ENCODE data around the gene GPR149. TPM values are rescaled to one million over a fixed set of nuclear protein-coding genes. Genes with fewer than 3 reads are reported as not detected.
"Not testable (repeated sequence)": the region's sequence is repeated elsewhere in the genome, so short reads cannot be mapped to it uniquely, and the experiment has no call there.

Gene GPR149, protein sequence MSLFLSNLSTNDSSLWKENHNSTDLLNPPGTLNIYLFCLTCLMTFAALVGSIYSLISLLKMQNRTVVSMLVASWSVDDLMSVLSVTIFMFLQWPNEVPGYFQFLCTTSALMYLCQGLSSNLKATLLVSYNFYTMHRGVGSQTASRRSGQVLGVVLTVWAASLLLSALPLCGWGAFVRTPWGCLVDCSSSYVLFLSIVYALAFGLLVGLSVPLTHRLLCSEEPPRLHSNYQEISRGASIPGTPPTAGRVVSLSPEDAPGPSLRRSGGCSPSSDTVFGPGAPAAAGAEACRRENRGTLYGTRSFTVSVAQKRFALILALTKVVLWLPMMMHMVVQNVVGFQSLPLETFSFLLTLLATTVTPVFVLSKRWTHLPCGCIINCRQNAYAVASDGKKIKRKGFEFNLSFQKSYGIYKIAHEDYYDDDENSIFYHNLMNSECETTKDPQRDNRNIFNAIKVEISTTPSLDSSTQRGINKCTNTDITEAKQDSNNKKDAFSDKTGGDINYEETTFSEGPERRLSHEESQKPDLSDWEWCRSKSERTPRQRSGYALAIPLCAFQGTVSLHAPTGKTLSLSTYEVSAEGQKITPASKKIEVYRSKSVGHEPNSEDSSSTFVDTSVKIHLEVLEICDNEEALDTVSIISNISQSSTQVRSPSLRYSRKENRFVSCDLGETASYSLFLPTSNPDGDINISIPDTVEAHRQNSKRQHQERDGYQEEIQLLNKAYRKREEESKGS
- not detected for polyA plus RNA-seq (2012; ENCODE audit: missing spikeins)

DNA sequence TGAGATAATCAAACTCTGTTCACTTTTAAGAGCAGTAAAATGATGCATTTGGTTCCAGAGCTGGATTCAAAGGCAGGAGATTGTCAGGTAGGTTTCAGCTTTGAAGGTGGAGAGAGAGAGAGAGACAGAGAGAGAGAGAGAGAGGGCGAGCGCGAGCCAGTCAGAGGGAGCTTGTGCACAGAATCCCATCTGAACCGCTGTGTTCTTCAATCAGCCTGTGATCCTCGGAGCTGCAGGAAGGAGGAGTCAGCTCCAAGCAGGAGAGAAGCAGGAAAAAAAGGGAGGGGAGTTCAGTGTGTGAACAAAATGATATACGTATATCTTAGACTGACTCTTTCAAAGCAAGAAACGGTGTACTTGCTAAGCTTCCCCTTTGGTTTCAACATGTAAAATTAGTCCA is at the start of gene GPR149:
Gene GPR149, minus strand, starts transcription at position 177 of the 400 bp plus-strand sequence. CDS start 575 bp downstream, outside the sequence.
- DNase-seq (ENCODE audit: insufficient read length) = no peak
- TF ChIP-seq POLR2A (IDR thresholded peaks at IDR 0.05; ENCODE audit: low read depth, low read length) (no peak), POLR2AphosphoS5 (IDR thresholded peaks at IDR 0.05; ENCODE audit: low read depth, low read length) (no peak), TAF1 (IDR thresholded peaks at IDR 0.05; ENCODE audit: borderline replicate concordance, low read depth, low read length) (no peak)
- FAIRE-seq = no peak

DNA sequence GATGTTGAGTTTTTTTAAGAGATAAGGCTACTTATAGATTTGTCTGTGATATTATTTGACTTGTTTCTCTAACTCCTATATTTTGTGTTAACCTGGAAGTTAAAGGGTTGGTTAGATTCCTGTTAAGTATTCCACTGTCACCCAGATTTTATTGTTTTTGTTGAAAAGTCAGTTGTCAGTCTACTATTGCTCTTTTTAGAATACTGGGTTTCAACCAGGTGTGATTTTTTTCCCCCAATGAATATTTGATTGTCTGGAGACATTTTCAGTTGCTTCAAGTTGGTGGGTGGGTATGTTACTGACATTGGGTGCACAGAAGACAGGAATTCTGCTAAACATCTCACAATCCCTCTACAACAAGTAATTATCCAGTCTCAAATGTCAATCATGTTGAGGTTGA is 43.8 kb upstream of the GPR149 start:
- TF ChIP-seq POLR2A (IDR thresholded peaks at IDR 0.05; ENCODE audit: low read depth, low read length) = no peak
- no peak for TF ChIP-seq POLR2AphosphoS5 (IDR thresholded peaks at IDR 0.05; ENCODE audit: low read depth, low read length)
- no peak for TF ChIP-seq TAF1 (IDR thresholded peaks at IDR 0.05; ENCODE audit: borderline replicate concordance, low read depth, low read length)
- DNase-seq (ENCODE audit: insufficient read length) (no peak), FAIRE-seq (no peak)

DNA sequence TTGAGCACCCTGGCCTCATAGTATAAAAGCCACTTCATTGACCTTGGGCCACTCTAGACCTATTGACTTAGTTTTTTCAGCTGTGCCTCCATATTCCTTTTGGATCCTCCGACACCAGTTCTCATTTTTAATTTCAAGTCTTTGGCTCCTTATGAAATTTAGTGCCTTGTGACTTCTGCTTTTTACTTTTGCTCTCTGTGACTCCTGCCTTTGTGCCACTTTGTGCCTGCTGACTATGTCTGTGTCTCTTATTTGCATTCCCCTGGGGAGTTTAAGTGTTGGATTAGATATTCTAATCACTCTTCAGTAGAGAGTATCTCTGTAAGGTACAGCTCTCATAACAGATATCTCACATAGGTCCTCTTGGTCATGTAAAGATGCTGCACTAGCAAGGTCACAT is 39.6 kb upstream of the GPR149 start:
- TF ChIP-seq POLR2AphosphoS5 (IDR thresholded peaks at IDR 0.05; ENCODE audit: low read depth, low read length) (no peak), TAF1 (IDR thresholded peaks at IDR 0.05; ENCODE audit: borderline replicate concordance, low read depth, low read length) (no peak), POLR2A (IDR thresholded peaks at IDR 0.05; ENCODE audit: low read depth, low read length) (no peak)
- no peak for FAIRE-seq
- no peak for DNase-seq (ENCODE audit: insufficient read length)

DNA sequence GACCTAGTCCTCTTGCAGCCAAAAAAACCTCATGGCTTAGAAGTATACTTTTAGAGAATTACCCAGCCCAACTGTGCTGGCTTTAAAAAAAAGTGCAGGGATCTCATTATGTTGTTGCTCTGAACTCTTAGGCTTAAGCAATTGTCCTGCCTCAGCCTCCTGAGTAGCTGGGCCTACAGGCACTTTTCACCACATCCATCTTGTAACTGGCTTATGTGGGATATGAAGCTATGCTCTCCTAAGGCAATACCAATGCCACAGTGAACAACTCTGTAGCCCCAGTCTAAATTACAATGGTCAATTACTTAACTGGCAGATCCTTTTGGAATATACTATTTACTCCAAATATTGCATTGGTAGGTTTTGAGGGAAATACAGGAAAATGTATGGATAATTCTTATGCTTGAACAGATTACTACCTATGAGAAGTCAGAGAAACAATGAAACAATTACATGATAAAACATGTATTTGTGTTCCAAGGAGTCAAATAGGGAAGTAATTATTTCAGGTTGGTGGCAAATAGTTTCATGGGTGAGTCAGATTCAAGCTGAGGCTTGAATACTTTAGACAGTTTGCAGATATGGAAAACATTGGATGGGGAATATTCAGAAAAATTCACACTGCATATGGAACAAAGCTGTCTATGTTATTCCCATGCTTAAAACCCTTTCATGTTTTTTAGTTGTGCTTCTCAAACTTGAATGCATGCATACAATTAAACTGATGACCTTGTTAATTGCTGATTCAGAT is 34.6 kb upstream of the GPR149 start:
- FAIRE-seq (no peak), DNase-seq (ENCODE audit: insufficient read length) (no peak)
- TF ChIP-seq POLR2AphosphoS5 (IDR thresholded peaks at IDR 0.05; ENCODE audit: low read depth, low read length) = no peak
- no peak for TF ChIP-seq TAF1 (IDR thresholded peaks at IDR 0.05; ENCODE audit: borderline replicate concordance, low read depth, low read length)
- no peak for TF ChIP-seq POLR2A (IDR thresholded peaks at IDR 0.05; ENCODE audit: low read depth, low read length)

DNA sequence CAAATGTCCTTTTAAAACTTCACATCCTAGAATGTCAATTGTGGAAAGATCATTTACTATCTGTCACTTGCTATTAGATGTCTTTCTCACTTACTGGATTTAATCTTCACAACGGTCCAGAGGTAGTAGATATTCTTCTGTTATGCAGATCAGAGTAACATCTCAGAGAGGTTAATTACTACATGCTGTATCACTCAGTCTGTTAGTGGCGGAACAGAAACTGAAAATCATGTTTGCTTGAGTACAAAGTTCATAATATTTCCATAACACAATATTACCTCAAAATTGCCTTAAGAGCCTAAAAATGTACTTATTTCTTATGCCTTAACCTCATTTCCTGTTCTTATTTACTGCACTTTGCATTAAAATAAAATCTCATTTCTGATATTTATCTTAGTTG is 28.6 kb upstream of the GPR149 start:
- no peak for FAIRE-seq
- no peak for TF ChIP-seq TAF1 (IDR thresholded peaks at IDR 0.05; ENCODE audit: borderline replicate concordance, low read depth, low read length)
- no peak for TF ChIP-seq POLR2A (IDR thresholded peaks at IDR 0.05; ENCODE audit: low read depth, low read length)
- TF ChIP-seq POLR2AphosphoS5 (IDR thresholded peaks at IDR 0.05; ENCODE audit: low read depth, low read length) = no peak
- no peak for DNase-seq (ENCODE audit: insufficient read length)

DNA sequence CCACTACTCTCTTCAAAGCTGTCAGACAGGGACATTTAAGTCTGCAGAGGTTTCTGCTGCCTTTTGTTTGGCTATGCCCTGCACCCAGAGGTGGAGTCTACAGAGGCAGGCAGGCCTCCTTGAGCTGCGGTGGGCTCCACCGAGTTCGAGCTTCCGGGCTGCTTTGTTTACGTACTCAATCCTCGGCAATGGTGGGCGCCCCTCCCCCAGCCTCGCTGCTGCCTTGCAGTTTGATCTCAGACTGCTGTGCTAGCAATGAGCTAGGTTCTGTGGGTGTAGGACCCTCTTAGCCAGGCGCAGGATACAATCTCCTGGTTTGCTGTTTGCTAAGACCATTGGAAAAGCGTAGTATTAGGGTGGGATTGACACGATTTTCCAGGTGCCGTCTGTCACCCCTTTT is 9.1 kb upstream of the GPR149 start:
- FAIRE-seq = not testable (repeated sequence)

DNA sequence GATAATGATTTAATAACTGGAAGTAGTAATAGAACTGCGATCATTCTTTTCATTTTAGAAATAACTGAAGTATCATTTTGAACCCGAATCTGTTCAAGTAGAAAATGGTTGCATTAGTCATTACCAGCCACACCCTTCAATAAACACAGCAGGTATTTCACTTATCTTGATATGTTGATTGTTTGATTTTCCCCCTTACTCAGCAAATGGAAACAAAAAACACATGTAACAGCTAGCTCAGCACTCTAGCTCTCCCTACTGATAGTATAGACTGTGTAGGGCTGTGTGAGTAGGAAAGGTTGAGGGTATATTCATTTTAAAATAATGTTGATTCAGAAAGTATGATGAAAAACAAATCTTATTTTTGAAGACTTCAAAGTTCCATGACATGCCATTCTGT is 1.1 kb upstream of the GPR149 start:
- no peak for DNase-seq (ENCODE audit: insufficient read length)
- TF ChIP-seq POLR2A (IDR thresholded peaks at IDR 0.05; ENCODE audit: low read depth, low read length) (no peak), POLR2AphosphoS5 (IDR thresholded peaks at IDR 0.05; ENCODE audit: low read depth, low read length) (no peak), TAF1 (IDR thresholded peaks at IDR 0.05; ENCODE audit: borderline replicate concordance, low read depth, low read length) (no peak)
- FAIRE-seq = no peak

More for the DNA sequence above, 9.1 kb upstream of the GPR149 start:
- DNase-seq (ENCODE audit: insufficient read length) = not testable (repeated sequence)

DNA sequence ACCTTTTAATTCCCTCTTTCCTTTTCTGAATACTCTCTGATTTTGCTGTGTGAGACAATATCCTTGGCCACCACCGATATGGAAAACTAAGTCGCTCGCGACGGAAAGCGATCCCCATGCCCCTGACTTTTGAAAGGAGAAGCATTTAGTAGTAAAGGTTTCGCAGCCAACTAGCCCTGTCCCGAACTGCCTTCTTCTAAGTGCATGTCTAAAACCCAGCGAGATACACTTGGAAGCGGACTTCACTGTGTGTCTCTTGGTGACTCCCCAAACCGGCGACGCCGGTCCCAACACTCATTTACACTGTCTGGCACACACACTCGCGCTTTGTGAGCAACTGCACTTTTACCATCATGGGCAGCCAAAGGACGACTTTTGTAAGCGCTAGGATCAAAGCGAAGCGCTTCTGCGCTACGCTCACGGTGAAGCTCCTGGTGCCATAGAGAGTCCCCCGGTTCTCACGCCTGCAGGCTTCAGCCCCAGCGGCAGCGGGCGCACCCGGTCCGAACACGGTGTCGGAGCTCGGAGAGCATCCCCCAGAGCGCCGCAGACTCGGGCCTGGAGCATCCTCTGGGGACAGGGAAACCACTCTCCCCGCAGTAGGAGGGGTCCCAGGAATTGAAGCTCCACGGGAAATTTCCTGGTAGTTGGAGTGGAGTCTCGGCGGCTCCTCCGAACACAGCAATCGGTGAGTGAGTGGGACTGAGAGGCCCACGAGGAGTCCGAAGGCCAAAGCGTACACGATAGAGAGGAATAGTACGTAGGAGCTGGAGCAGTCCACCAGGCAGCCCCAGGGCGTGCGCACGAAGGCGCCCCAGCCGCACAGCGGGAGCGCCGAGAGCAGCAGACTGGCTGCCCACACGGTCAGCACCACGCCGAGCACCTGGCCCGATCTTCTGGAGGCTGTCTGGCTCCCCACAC is 1.4 kb downstream of the GPR149 start:
- DNase-seq (ENCODE audit: insufficient read length) (no peak), FAIRE-seq (no peak)
- TF ChIP-seq POLR2AphosphoS5 (IDR thresholded peaks at IDR 0.05; ENCODE audit: low read depth, low read length) (no peak), TAF1 (IDR thresholded peaks at IDR 0.05; ENCODE audit: borderline replicate concordance, low read depth, low read length) (no peak), POLR2A (IDR thresholded peaks at IDR 0.05; ENCODE audit: low read depth, low read length) (no peak)

DNA sequence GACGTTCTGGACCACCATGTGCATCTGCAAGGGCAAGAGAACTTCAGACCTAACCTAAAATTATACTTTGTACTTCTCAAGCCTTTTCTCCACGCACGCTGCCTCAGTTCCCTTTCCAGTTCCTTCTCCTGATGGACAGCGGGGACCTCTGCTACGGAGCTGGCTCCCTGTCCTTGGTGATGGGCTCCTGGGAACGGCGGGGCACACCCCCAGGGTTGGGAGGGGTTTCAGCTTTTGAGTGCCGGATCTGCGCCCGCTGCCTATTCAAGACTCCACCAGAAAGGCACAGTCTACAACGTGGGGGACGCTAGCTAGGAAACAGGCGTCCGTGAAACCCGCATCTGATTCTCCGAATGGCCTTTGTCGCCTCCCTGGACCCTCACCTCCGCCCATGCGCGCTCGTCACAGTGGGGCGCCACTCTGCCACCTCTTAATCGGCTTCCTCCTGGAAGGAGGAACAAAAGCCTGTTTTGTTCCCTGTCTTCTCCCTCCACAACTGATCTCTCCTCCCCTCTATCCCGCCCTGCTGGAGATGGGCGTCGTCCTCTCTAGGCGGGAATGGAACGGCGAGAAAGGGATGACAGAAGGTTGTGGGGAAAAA is 2.2 kb downstream of the GPR149 start:
- DNase-seq (ENCODE audit: insufficient read length) = no peak

DNA sequence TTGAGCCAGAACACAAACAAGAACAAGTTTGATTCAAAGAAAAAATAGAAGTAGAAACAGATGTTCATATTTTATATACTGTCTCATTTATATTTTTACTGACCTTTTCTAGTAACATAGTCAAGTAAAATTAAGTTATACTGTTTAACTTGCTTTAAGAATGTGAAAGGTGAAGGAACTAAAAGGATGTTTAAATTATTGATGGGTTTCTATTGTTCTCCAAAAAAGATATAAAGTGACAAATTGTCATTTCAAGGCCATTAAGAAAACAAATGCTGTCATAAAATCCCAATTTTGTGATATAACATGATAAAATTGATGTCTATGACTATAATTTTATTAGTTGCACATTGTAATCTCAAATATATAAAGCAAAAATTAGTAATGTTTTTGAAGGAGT is 7.3 kb downstream of the GPR149 start:
- FAIRE-seq (no peak), DNase-seq (ENCODE audit: insufficient read length) (no peak)
- TF ChIP-seq POLR2A (IDR thresholded peaks at IDR 0.05; ENCODE audit: low read depth, low read length) (no peak), TAF1 (IDR thresholded peaks at IDR 0.05; ENCODE audit: borderline replicate concordance, low read depth, low read length) (no peak), POLR2AphosphoS5 (IDR thresholded peaks at IDR 0.05; ENCODE audit: low read depth, low read length) (no peak)

More for the DNA sequence above, 2.2 kb downstream of the GPR149 start:
- FAIRE-seq = no peak
- TF ChIP-seq TAF1 (IDR thresholded peaks at IDR 0.05; ENCODE audit: borderline replicate concordance, low read depth, low read length) = no peak
- TF ChIP-seq POLR2A (IDR thresholded peaks at IDR 0.05; ENCODE audit: low read depth, low read length) = no peak
- TF ChIP-seq POLR2AphosphoS5 (IDR thresholded peaks at IDR 0.05; ENCODE audit: low read depth, low read length) = no peak

Measured in GM12892 (cell line).